Stimulated activated CD4-positive, alpha-beta T cell treated with anti-CD3 and anti-CD28 coated beads, Interleukin-1b, Interleukin-23, amount 100 ng/mL, for 4 hours (primary cell): ENCODE results near the gene NUTM2B.
"Not testable (repeated sequence)": the region's sequence is repeated elsewhere in the genome, so short reads cannot be mapped to it uniquely, and the experiment has no call there.

Experiments used
- DNase-seq, 2 donors: peaks; one replicate each; pipeline ENCODE4 v3.0.0-alpha.2; 2020; ENCODE audit warnings: low read depth in 2 of 2

NUTM2B gene

DNA sequence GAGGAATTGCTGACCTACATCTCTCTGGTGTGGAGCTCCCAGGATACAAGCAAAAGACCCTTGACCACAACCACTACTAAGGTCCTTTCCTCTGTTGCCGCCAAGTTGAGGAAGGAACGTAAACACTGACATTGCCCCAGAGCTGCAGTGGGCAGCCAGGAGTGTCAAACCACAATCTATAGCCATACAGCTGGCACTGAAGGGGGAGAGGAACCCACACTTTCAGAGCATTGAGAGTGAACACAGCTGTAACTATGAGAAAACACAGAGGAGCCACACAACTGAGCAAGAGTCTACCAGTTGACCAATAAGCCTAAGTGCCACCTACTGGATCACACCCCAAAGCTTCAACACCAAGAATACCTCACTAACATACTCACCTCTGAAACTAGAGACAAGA, 45.5 kb downstream of the NUTM2B start:
- DNase-seq = not testable (repeated sequence)

DNA sequence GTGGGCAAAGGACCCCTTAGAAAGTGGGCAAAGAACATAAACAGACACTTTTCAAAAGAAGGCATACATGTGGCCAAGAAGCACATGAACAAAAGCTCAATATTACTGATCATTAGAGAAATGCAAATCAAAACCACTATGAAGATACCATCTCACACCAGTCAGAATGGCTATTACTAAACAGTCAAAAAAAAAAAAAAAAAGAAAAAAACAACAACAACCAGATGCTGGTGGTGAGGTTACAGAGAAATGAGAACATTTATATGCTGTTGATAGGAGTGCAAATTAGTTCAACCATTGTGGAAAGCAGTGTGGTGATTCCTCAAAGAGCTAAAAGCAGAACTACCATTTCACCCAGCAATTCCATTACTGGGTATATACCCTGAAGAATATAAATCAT, 50.6 kb downstream of the NUTM2B start:
- not testable (repeated sequence) for DNase-seq

DNA sequence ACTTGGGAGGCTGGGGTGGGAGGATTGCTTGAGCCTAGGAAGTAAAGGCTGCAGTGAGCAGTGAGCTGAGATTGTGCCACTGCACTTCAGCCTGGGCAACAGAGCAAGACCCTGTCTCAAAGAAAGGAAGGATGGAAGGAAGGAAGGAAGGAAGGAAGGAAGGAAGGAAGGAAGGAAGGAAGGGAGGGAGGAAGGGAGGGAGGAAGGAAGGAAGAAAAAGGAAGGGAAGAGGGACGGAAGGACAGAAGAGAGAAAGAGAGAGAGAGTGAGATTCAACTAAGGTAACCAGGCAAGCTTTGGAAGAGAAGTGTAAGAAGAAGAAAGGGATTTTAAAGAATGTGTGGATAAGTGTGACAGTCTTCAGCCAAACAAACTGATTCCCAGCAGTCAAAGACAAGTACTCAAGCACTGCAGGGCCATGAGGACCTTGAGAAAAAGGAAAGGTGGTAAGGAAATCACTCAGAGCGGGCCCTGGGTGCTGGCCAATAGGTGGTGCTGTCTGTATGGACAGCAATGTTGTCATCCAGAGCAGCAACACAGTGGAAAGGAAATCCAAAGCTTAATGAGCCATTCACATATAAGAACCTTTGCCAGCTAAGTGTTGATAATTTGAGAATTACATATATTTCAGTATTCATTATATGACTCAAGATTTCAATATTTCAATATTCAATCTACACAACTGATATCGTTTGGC, 55.4 kb downstream of the NUTM2B start:
- DNase-seq = not testable (repeated sequence)
